H9 (cell line): Measurements from ENCODE around the gene ZNRF2. TPM values are rescaled to one million over a fixed set of nuclear protein-coding genes. Genes with fewer than 3 reads are reported as not detected.

ENCODE experiments used
- DNase-seq: peaks from one replicate; pipeline ENCODE4 v3.0.0-alpha.2; 2017
- H2AFZ ChIP-seq: one replicate; pipeline ENCODE4 v1.6.1; 2013; ENCODE audit warnings: mild to moderate bottlenecking, low read length, control low read depth, moderate library complexity
- H2AK5ac ChIP-seq: 2 replicates; pipeline ENCODE4 v1.6.1; 2013; ENCODE audit warnings: low read length, control low read depth, mixed read lengths; ENCODE audit not compliant: insufficient read length
- H2BK120ac ChIP-seq: one replicate; pipeline ENCODE4 v1.6.1; 2013; ENCODE audit warnings: low read depth, mild to moderate bottlenecking, low read length, control low read depth, inconsistent platforms; ENCODE audit not compliant: poor library complexity, severe bottlenecking
- H2BK12ac ChIP-seq: 2 replicates; pipeline ENCODE4 v1.6.1; 2013; ENCODE audit warnings: low read length, control low read depth, mixed read lengths, low read depth; ENCODE audit not compliant: insufficient read length
- H2BK15ac ChIP-seq: 2 replicates; pipeline ENCODE4 v1.6.1; 2013; ENCODE audit warnings: low read depth, low read length, control low read depth
- H2BK20ac ChIP-seq: one replicate; pipeline ENCODE4 v1.6.1; 2013; ENCODE audit warnings: low read depth, mild to moderate bottlenecking, low read length, control low read depth, inconsistent platforms; ENCODE audit not compliant: poor library complexity, severe bottlenecking
- H2BK5ac ChIP-seq: 2 replicates; pipeline ENCODE4 v1.6.1; 2013; ENCODE audit warnings: low read length, control low read depth, mixed read lengths; ENCODE audit not compliant: insufficient read length
- H3K14ac ChIP-seq: 2 replicates; pipeline ENCODE4 v1.6.1; 2013; ENCODE audit warnings: low read length, control low read depth; ENCODE audit not compliant: insufficient read depth
- H3K18ac ChIP-seq: 2 replicates; pipeline ENCODE4 v1.6.1; 2013; ENCODE audit warnings: low read depth, mild to moderate bottlenecking, mixed read lengths, low read length, control low read depth; ENCODE audit not compliant: insufficient read length
- H3K23ac ChIP-seq: 2 replicates; pipeline ENCODE4 v1.6.1; 2013; ENCODE audit warnings: low read length, control low read depth, mixed read lengths, low read depth; ENCODE audit not compliant: insufficient read length
- H3K23me2 ChIP-seq: 2 replicates; pipeline ENCODE4 v1.6.1; 2013; ENCODE audit warnings: low read depth, mild to moderate bottlenecking, mixed read lengths, low read length, control low read depth; ENCODE audit not compliant: insufficient read length, poor library complexity, severe bottlenecking
- H3K27ac ChIP-seq: 2 replicates; pipeline ENCODE4 v1.5.1; 2013; ENCODE audit warnings: low read length, control low read depth, mixed read lengths, low read depth; ENCODE audit not compliant: insufficient read length
- H3K27me3 ChIP-seq: 2 replicates; pipeline ENCODE4 v1.6.1; 2013; ENCODE audit warnings: low read length, control low read depth, inconsistent platforms; ENCODE audit not compliant: insufficient read depth
- H3K4ac ChIP-seq: 2 replicates; pipeline ENCODE4 v1.6.1; 2013; ENCODE audit warnings: low read depth, mild to moderate bottlenecking, control low read depth, inconsistent platforms, low read length, moderate library complexity
- H3K4me1 ChIP-seq: 2 replicates; pipeline ENCODE4 v1.6.1; 2013; ENCODE audit warnings: low read length, control low read depth, inconsistent platforms; ENCODE audit not compliant: insufficient read depth
- H3K4me2 ChIP-seq: 2 replicates; pipeline ENCODE4 v1.6.1; 2013; ENCODE audit warnings: low read length, control low read depth, mixed read lengths; ENCODE audit not compliant: insufficient read length, insufficient read depth
- H3K56ac ChIP-seq: 2 replicates; pipeline ENCODE4 v1.6.1; 2013; ENCODE audit warnings: low read depth, mild to moderate bottlenecking, mixed read lengths, low read length, control low read depth; ENCODE audit not compliant: insufficient read length
- H3K79me1 ChIP-seq: 2 replicates; pipeline ENCODE4 v1.6.1; 2013; ENCODE audit warnings: low read depth, mild to moderate bottlenecking, moderate library complexity, low read length, control low read depth, inconsistent platforms; ENCODE audit not compliant: insufficient read depth, poor library complexity, severe bottlenecking
- H3K79me2 ChIP-seq: 2 replicates; pipeline ENCODE4 v1.6.1; 2013; ENCODE audit warnings: low read length, control low read depth, inconsistent platforms; ENCODE audit not compliant: insufficient read depth
- H3K9ac ChIP-seq: 2 replicates; pipeline ENCODE4 v1.6.1; 2013; ENCODE audit warnings: low read length, control low read depth, mixed read lengths; ENCODE audit not compliant: insufficient read length; ENCODE audit errors: extremely low read depth
- H3K9me3 ChIP-seq: one replicate; pipeline ENCODE4 v1.6.1; 2013; ENCODE audit warnings: low read depth, low read length, inconsistent platforms; ENCODE audit not compliant: control insufficient read depth
- H3T11ph ChIP-seq: one replicate; pipeline ENCODE4 v1.6.1; 2013; ENCODE audit warnings: mild to moderate bottlenecking, low read length, control low read depth, inconsistent platforms
- H4K20me1 ChIP-seq: one replicate; pipeline ENCODE4 v1.6.1; 2013; ENCODE audit not compliant: control insufficient read depth, insufficient read length, insufficient read depth
- H4K5ac ChIP-seq: 2 replicates; pipeline ENCODE4 v1.6.1; 2013; ENCODE audit warnings: low read depth, mild to moderate bottlenecking, mixed read lengths, low read length, control low read depth; ENCODE audit not compliant: insufficient read length
- H4K8ac ChIP-seq: replicated peaks from 2 replicates; pipeline ENCODE4 v1.6.1; 2013; ENCODE audit warnings: low read length, control low read depth, mixed read lengths, low read depth; ENCODE audit not compliant: insufficient read length
- H4K91ac ChIP-seq: 2 replicates; pipeline ENCODE4 v1.6.1; 2013; ENCODE audit warnings: low read depth, mild to moderate bottlenecking, moderate library complexity, mixed read lengths, low read length, control low read depth; ENCODE audit not compliant: insufficient read length
- H3K27ac Mint-ChIP-seq, 3 experiments: 2 replicates in 2 of 3; 3 replicates in 1 of 3; pipeline ENCODE4 v1.8.0; 2020 to 2021; ENCODE audit warnings: mixed read lengths in 3 of 3, mild to moderate bottlenecking in 1 of 3, moderate library complexity in 1 of 3
- H3K27me3 Mint-ChIP-seq: 2 replicates; pipeline ENCODE4 v1.8.0; 2021; ENCODE audit warnings: low read depth, mild to moderate bottlenecking, moderate library complexity, mixed read lengths
- H3K36me3 Mint-ChIP-seq, 3 experiments: 2 replicates in 2 of 3; 3 replicates in 1 of 3; pipeline ENCODE4 v1.8.0; 2020 to 2021; ENCODE audit warnings: low read depth in 3 of 3, mixed read lengths in 3 of 3; ENCODE audit not compliant: insufficient read depth in 1 of 3
- H3K4me1 Mint-ChIP-seq, 2 experiments: 2 replicates each; pipeline ENCODE4 v1.8.0; 2020; ENCODE audit warnings: mixed read lengths in 2 of 2
- H3K4me3 Mint-ChIP-seq, 2 experiments: 2 replicates in 1 of 2; 3 replicates in 1 of 2; pipeline ENCODE4 v1.8.0; 2020 to 2021; ENCODE audit warnings: mild to moderate bottlenecking in 2 of 2, mixed read lengths in 2 of 2, moderate library complexity in 1 of 2
- H3K9me3 Mint-ChIP-seq, 2 experiments: 2 replicates in 1 of 2; 3 replicates in 1 of 2; pipeline ENCODE4 v1.8.0; 2020; ENCODE audit warnings: mild to moderate bottlenecking in 2 of 2, mixed read lengths in 2 of 2, moderate library complexity in 1 of 2
- CTCF ChIP-seq: fragments of 200-600 bp; sonication (generic); conservative IDR thresholded peaks from 3 replicates; pipeline ENCODE4 v1.8.0; 2021; ENCODE audit warnings: antibody characterized with exemption, mild to moderate bottlenecking
- WGBS: extraction: QIAGEN DNeasy Blood & Tissue Kit; methylation state at CpG from one replicate; pipeline ENCODE4 v1.1.7; 2013; ENCODE audit warnings: missing lambda C conversion rate, low lambda C conversion rate, mixed read lengths; ENCODE audit not compliant: insufficient read length; ENCODE audit errors: extremely low coverage; 5-methylcytosine and 5-hydroxymethylcytosine counted together
- total RNA-seq: library from RNA; stranded (reverse); gene quantifications from 2 replicates; pipeline ENCODE4 v1.2.1, GENCODE V29; 2021

ZNRF2 gene
- total RNA-seq, 1 experiment from 2014 or later, result 16.5 TPM

GRCh38 chr7:30330134-30331111, 46.0 kb downstream of the ZNRF2 start:
- H3K27me3 Mint-ChIP-seq, result no peaks in the 10 kb centered on the region
- no peaks in the 10 kb centered on the region for H3K79me2 ChIP-seq
- no peak for TF ChIP-seq CTCF
- no peak overlapping the region for H3K9ac ChIP-seq
- no peak overlapping the region for H3K27ac ChIP-seq
- H2BK5ac ChIP-seq, result no peak overlapping the region
- no peak overlapping the region for H3K4me3 Mint-ChIP-seq
- H3K9me3 ChIP-seq, result no peaks in the 10 kb centered on the region
- H2AK5ac ChIP-seq, result no peak overlapping the region
- no peak overlapping the region for H4K8ac ChIP-seq
- no peaks in the 10 kb centered on the region for H3K79me1 ChIP-seq
- H2AFZ ChIP-seq, result no peak overlapping the region
- no peak overlapping the region for H3K4ac ChIP-seq
- H4K91ac ChIP-seq, result no peak overlapping the region
- peaks cover 16 to 27% of the 10 kb centered on the region in 2 experiments for H3K4me1 Mint-ChIP-seq
- H2BK120ac ChIP-seq, result no peak overlapping the region
- H3K27ac Mint-ChIP-seq, result no peak overlapping the region; a peak in 1 of 7 replicates
- no peak overlapping the region for H2BK20ac ChIP-seq
- no peaks in the 10 kb centered on the region for H3K23me2 ChIP-seq
- H3K27me3 ChIP-seq, result no peaks in the 10 kb centered on the region
- no peak overlapping the region for H3K23ac ChIP-seq
- no peaks in the 10 kb centered on the region for H3K4me1 ChIP-seq
- H3K56ac ChIP-seq, result no peak overlapping the region
- H4K20me1 ChIP-seq, result no peaks in the 10 kb centered on the region
- H3T11ph ChIP-seq, result no peak overlapping the region
- H2BK15ac ChIP-seq, result no peak overlapping the region
- no peak overlapping the region for H2BK12ac ChIP-seq
- H3K14ac ChIP-seq, result no peak overlapping the region
- H3K18ac ChIP-seq, result no peak overlapping the region
- no peak for DNase-seq
- no peak overlapping the region for H4K5ac ChIP-seq
- WGBS, result no CpG with 5 or more reads among the region's 3 CpGs
- H3K9me3 Mint-ChIP-seq, result no peaks in the 10 kb centered on the region
- peaks cover 3 to 23% (median 6%) of the 10 kb centered on the region in 3 experiments; a peak in 6 of 7 replicates for H3K36me3 Mint-ChIP-seq
- H3K4me2 ChIP-seq, result no peak overlapping the region
